Measurements from ENCODE around the gene GABARAPL2.

The GABARAPL2 gene

DNA sequence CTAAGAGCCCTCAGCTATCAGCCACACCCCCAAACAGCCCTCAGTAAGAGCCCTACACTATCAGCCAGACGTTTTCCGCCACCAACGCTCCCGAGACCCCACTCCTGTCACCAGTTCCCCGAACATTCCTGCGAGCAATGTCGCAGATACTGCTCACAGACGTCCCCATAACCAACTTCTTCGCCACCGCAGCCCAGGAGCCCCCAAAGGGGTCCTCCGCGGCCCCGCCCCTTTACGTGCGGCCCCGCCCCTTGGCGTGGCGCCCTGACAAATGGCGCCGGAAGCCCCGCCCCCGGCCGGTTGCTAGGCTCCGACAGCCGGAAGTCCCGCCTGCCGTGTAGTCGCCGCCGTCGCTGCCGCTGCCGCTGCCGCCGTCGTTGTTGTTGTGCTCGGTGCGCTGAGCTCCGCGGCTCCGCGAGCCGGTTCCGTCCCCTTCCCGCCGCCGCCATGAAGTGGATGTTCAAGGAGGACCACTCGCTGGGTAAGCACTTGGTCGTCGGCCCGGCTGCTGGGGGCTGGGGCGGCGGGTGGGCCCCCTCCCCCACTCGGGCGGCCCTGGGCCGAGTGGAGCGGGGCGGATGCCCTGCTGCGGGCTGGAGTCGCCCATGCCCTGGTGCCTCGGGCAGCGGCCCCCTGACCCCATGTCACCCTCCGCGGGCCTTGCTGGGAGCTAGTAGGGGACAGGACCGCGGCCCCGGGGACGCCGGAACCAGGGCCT lies at the start of gene GABARAPL2 (continued):
- peak; percentile 75; the same call in 1 of the 2 replicates for TF ChIP-seq ZNF777 (tag by site-specific recombination; IDR thresholded peaks at IDR 0.05; ENCODE audit: borderline replicate concordance)
- 0 out of 2 replicates have a peak, but pooled peaks have one; percentile 70 for TF ChIP-seq ZNF561 (tag by site-specific recombination; IDR thresholded peaks at IDR 0.05; ENCODE audit: borderline replicate concordance)
- TF ChIP-seq ZNF10 (tag by site-specific recombination; IDR thresholded peaks at IDR 0.05) = no peak
- TF ChIP-seq, protein P1, sequence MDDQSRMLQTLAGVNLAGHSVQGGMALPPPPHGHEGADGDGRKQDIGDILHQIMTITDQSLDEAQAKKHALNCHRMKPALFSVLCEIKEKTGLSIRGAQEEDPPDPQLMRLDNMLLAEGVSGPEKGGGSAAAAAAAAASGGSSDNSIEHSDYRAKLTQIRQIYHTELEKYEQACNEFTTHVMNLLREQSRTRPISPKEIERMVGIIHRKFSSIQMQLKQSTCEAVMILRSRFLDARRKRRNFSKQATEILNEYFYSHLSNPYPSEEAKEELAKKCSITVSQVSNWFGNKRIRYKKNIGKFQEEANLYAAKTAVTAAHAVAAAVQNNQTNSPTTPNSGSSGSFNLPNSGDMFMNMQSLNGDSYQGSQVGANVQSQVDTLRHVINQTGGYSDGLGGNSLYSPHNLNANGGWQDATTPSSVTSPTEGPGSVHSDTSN (CRISPR knock-in tag; IDR thresholded peaks at IDR 0.05) = 0 out of 2 replicates have a peak, but pooled peaks have one; percentile 60
- no peak for TF ChIP-seq ZNF133 (tag by site-specific recombination; IDR thresholded peaks at IDR 0.05)
- TF ChIP-seq, protein P2, sequence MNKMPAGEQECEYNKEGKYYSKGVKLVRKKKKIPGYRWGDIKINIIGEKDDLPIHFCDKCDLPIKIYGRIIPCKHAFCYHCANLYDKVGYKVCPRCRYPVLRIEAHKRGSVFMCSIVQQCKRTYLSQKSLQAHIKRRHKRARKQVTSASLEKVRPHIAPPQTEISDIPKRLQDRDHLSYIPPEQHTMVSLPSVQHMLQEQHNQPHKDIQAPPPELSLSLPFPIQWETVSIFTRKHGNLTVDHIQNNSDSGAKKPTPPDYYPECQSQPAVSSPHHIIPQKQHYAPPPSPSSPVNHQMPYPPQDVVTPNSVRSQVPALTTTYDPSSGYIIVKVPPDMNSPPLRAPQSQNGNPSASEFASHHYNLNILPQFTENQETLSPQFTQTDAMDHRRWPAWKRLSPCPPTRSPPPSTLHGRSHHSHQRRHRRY (tag by site-specific recombination; IDR thresholded peaks at IDR 0.05) = no peak
- peak; percentile 74 for TF ChIP-seq ZBTB8A (tag by site-specific recombination; IDR thresholded peaks at IDR 0.05)
- peak; percentile 68 for TF ChIP-seq ZNF341 (tag by site-specific recombination; IDR thresholded peaks at IDR 0.05; ENCODE audit: low read depth)
- TF ChIP-seq, protein P3, sequence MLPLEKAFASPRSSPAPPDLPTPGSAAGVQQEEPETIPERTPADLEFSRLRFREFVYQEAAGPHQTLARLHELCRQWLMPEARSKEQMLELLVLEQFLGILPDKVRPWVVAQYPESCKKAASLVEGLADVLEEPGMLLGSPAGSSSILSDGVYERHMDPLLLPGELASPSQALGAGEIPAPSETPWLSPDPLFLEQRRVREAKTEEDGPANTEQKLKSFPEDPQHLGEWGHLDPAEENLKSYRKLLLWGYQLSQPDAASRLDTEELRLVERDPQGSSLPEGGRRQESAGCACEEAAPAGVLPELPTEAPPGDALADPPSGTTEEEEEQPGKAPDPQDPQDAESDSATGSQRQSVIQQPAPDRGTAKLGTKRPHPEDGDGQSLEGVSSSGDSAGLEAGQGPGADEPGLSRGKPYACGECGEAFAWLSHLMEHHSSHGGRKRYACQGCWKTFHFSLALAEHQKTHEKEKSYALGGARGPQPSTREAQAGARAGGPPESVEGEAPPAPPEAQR (tag by site-specific recombination; IDR thresholded peaks at IDR 0.05) = 0 out of 2 replicates have a peak, but pooled peaks have one; percentile 19
- peak; percentile 91 for TF ChIP-seq SP3 (tag by site-specific recombination; IDR thresholded peaks at IDR 0.05)
- TF ChIP-seq ZFP37 (tag by site-specific recombination; IDR thresholded peaks at IDR 0.05) = no peak
- no peak for TF ChIP-seq ZNF19 (tag by site-specific recombination; IDR thresholded peaks at IDR 0.05; ENCODE audit: low read depth)
- TF ChIP-seq ZNF335 (tag by site-specific recombination; conservative IDR thresholded peaks at IDR 0.05) = no peak; the same call in 1 of the 2 replicates
- TF ChIP-seq ZNF514 (tag by site-specific recombination; IDR thresholded peaks at IDR 0.05) = no peak
- TF ChIP-seq REPIN1 (tag by site-specific recombination; IDR thresholded peaks at IDR 0.05; ENCODE audit: low read depth) = peak; percentile 90; the same call in 1 of the 2 replicates
- TF ChIP-seq ZNF416 (tag by site-specific recombination; IDR thresholded peaks at IDR 0.05) = no peak
- no peak for TF ChIP-seq ZNF433 (tag by site-specific recombination; IDR thresholded peaks at IDR 0.05; ENCODE audit: low read depth)

DNA sequence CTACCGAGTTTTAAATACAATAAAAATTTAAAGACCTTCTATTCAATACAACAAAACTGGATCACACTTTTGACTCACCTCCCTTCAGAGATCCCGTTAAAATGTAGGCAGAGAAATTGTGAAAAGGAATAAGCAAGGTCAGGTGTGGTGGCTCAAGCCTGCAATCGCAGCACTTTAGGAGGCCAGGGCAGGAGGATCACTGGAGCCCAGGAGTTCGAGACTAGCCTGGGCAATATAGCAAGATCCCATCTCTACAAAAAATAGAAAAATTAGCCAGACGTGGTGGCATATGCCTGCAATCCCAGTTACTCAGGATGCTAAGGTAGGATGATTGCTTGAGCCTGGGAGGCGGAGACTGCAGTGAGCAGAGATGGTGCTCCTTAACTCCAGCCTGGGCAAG lies 47.0 kb upstream of the GABARAPL2 start:
- ChIA-PET POLR2A (no interaction called here), CTCF (interaction anchor here (0.7 to 4.7 kb wide), 4 partner anchors 31 to 319 kb away, joined by 5 to 42 read pairs (median 8); no protein-coding TSS in a partner anchor)
- H3K9me3 ChIP-seq (ENCODE audit: control insufficient read depth, insufficient read depth, low read depth, low read length) = no peaks in the 10 kb centered on the region
- TF ChIP-seq ZNF121 (tag by site-specific recombination; IDR thresholded peaks at IDR 0.05) (peak; percentile 79), GLI2 (tag by site-specific recombination; IDR thresholded peaks at IDR 0.05; ENCODE audit: borderline replicate concordance, low read depth) (no peak)
- no peak overlapping the region for H3K27ac ChIP-seq (ENCODE audit: extremely low read depth, low read depth, low read length)
- no peak overlapping the region for H3K4me3 ChIP-seq (ENCODE audit: low read depth, low read length)
- H3K36me3 ChIP-seq (ENCODE audit: control insufficient read depth in 2 of 2, insufficient read depth in 1 of 2, low read length in 2 of 2) = no peaks in the 10 kb centered on the region; a peak in 1 of 3 replicates
- no peaks in the 10 kb centered on the region for H3K4me1 ChIP-seq (ENCODE audit: control insufficient read depth, insufficient read depth, low read length)

Data from HEK293 (cell line).